Cerebellar nuclear complex (tissue), 1 donor: ENCODE results near the gene KIAA0513.
"Not testable (repeated sequence)": the region's sequence is repeated elsewhere in the genome, so short reads cannot be mapped to it uniquely, and the experiment has no call there.

Source experiments
- DNase-seq, 2 experiments: peaks; one replicate each; lab custom pipeline; 2025; lab: John Stamatoyannopoulos, UW

Gene KIAA0513

GRCh38 chr16:85028685-85029407 lies 1.3 kb downstream of the KIAA0513 start:
- peak; percentile 55 to 76 for DNase-seq

- peak in 1 of 2 experiments; percentile 48 for DNase-seq
Observed at GRCh38 chr16:85029408-85029784, 1.8 kb downstream of the KIAA0513 start.

- no peak for DNase-seq
Observed at GRCh38 chr16:85029981-85030401, 2.4 kb downstream of the KIAA0513 start.

- DNase-seq = no peak
Observed at GRCh38 chr16:85031451-85031850, 3.9 kb downstream of the KIAA0513 start.

GRCh38 chr16:85032187-85032586 lies 4.6 kb downstream of the KIAA0513 start:
- not testable (repeated sequence) for DNase-seq

GRCh38 chr16:85033171-85033570 lies 5.6 kb downstream of the KIAA0513 start:
- no peak for DNase-seq

- no peak for DNase-seq
Observed at GRCh38 chr16:85034591-85035433, 7.2 kb downstream of the KIAA0513 start.

- DNase-seq = no peak
Observed at GRCh38 chr16:85036236-85037049, 8.8 kb downstream of the KIAA0513 start.

- DNase-seq = no peak
Observed at GRCh38 chr16:85037050-85037410, 9.4 kb downstream of the KIAA0513 start.

GRCh38 chr16:85037721-85038120 lies 10.1 kb downstream of the KIAA0513 start:
- no peak for DNase-seq

GRCh38 chr16:85040685-85041084 lies 13.1 kb downstream of the KIAA0513 start:
- DNase-seq = no peak

- no peak for DNase-seq
Observed at GRCh38 chr16:85041219-85042166, 13.9 kb downstream of the KIAA0513 start.

- no peak for DNase-seq
Observed at GRCh38 chr16:85042167-85042526, 14.6 kb downstream of the KIAA0513 start.

- DNase-seq = peak; percentile 29 to 58
Observed at GRCh38 chr16:85042606-85043005, 15.0 kb downstream of the KIAA0513 start.

- DNase-seq = no peak
Observed at GRCh38 chr16:85045077-85045476, 17.5 kb downstream of the KIAA0513 start.

GRCh38 chr16:85045641-85046471 lies 18.3 kb downstream of the KIAA0513 start:
- DNase-seq = no peak

- no peak for DNase-seq
Observed at GRCh38 chr16:85046472-85046916, 18.9 kb downstream of the KIAA0513 start.

- no peak for DNase-seq
Observed at GRCh38 chr16:85046931-85047866, 19.6 kb downstream of the KIAA0513 start.

GRCh38 chr16:85047867-85048455 lies 20.4 kb downstream of the KIAA0513 start:
- DNase-seq = no peak
